ENCODE data around the gene MXRA7. TPM values are rescaled to one million over a fixed set of nuclear protein-coding genes. Genes with fewer than 3 reads are reported as not detected.

MXRA7 gene
- total RNA-seq, 4 donors from 2014 or later = 44.5 to 67.8 (median 56.9) TPM

- Histone ChIP-seq H3K4me1 (peaks cover 26% of the 10 kb centered on the region), H3K36me3 (peaks cover 3% of the 10 kb centered on the region), H3K27ac (no peak overlapping the region), H3K27me3 (no peaks in the 10 kb centered on the region), H3K4me3 (no peak overlapping the region), H3K9me3 (no peaks in the 10 kb centered on the region)
- TF ChIP-seq POLR2A (IDR thresholded peaks at IDR 0.05) = no peak
- TF ChIP-seq POLR2AphosphoS5 (IDR thresholded peaks at IDR 0.05) = no peak
- no peak for TF ChIP-seq EP300 (IDR thresholded peaks at IDR 0.05)
- TF ChIP-seq CTCF (IDR thresholded peaks at IDR 0.05) = no peak
- 97% methylated on average over 3 of the region's 3 CpGs for WGBS
- no peak for DNase-seq (ENCODE audit: low spot score in 2 of 2)
Measured at GRCh38 chr17:76672892-76673291, 37.9 kb downstream of the MXRA7 start.

GRCh38 chr17:76672270-76672851 is 38.4 kb downstream of the MXRA7 start:
- no peak for DNase-seq (ENCODE audit: low spot score in 2 of 2)
- no peaks in the 10 kb centered on the region for H3K9me3 ChIP-seq
- H3K27me3 ChIP-seq = no peaks in the 10 kb centered on the region
- H3K36me3 ChIP-seq = peaks cover under 1% of the 10 kb centered on the region
- 52% methylated on average over 13 of the region's 13 CpGs for WGBS
- TF ChIP-seq EP300 (IDR thresholded peaks at IDR 0.05) (no peak), POLR2AphosphoS5 (IDR thresholded peaks at IDR 0.05) (no peak), CTCF (IDR thresholded peaks at IDR 0.05) (no peak), POLR2A (IDR thresholded peaks at IDR 0.05) (no peak)
- peak overlapping the region; percentile 62 for H3K4me3 ChIP-seq
- peak overlapping the region; percentile 90 for H3K27ac ChIP-seq
- peaks cover 26% of the 10 kb centered on the region for H3K4me1 ChIP-seq

- no peaks in the 10 kb centered on the region for H3K27me3 ChIP-seq
- no peak for DNase-seq (ENCODE audit: low spot score in 2 of 2)
- no peaks in the 10 kb centered on the region for H3K36me3 ChIP-seq
- TF ChIP-seq POLR2AphosphoS5 (IDR thresholded peaks at IDR 0.05) = no peak
- TF ChIP-seq CTCF (IDR thresholded peaks at IDR 0.05) = no peak
- TF ChIP-seq EP300 (IDR thresholded peaks at IDR 0.05) = no peak
- peak in 1 of 2 donors; percentile 37 for TF ChIP-seq POLR2A (IDR thresholded peaks at IDR 0.05)
- H3K4me3 ChIP-seq = peak overlapping the region; percentile 62
- H3K27ac ChIP-seq = peak overlapping the region; percentile 90
- no peaks in the 10 kb centered on the region for H3K9me3 ChIP-seq
- WGBS = under 1% methylated on average over 19 of the region's 19 CpGs
- peaks cover 26% of the 10 kb centered on the region for H3K4me1 ChIP-seq
Measured at GRCh38 chr17:76671912-76672262, 38.9 kb downstream of the MXRA7 start.

- TF ChIP-seq EP300 (IDR thresholded peaks at IDR 0.05) (no peak), POLR2AphosphoS5 (IDR thresholded peaks at IDR 0.05) (peak in 1 of 3 donors; percentile 13)
- 13% methylated on average over 23 of the region's 32 CpGs for WGBS
Measured at GRCh38 chr17:76671123-76671911, 39.4 kb downstream of the MXRA7 start.

GRCh38 chr17:76670718-76671122 is 40.0 kb downstream of the MXRA7 start:
- H3K27ac ChIP-seq = peak overlapping the region; percentile 90
- WGBS = 47% methylated on average over 9 of the region's 9 CpGs
- no peaks in the 10 kb centered on the region for H3K36me3 ChIP-seq
- H3K4me1 ChIP-seq = peaks cover 26% of the 10 kb centered on the region
- H3K27me3 ChIP-seq = no peaks in the 10 kb centered on the region
- TF ChIP-seq CTCF (IDR thresholded peaks at IDR 0.05) = no peak
- TF ChIP-seq POLR2A (IDR thresholded peaks at IDR 0.05) = no peak
- no peak for TF ChIP-seq POLR2AphosphoS5 (IDR thresholded peaks at IDR 0.05)
- TF ChIP-seq EP300 (IDR thresholded peaks at IDR 0.05) = no peak
- peak overlapping the region; percentile 62 for H3K4me3 ChIP-seq
- H3K9me3 ChIP-seq = no peaks in the 10 kb centered on the region
- DNase-seq (ENCODE audit: low spot score in 2 of 2) = no peak

More at GRCh38 chr17:76671123-76671911, 39.4 kb downstream of the MXRA7 start:
- Histone ChIP-seq H3K36me3 (no peaks in the 10 kb centered on the region), H3K9me3 (no peaks in the 10 kb centered on the region), H3K27ac (peak overlapping the region; percentile 90), H3K4me3 (peak overlapping the region; percentile 62), H3K27me3 (no peaks in the 10 kb centered on the region), H3K4me1 (peaks cover 26% of the 10 kb centered on the region)
- DNase-seq (ENCODE audit: low spot score in 2 of 2) = peak; percentile 100
